ENCODE measurements around the gene ISG20L2. TPM values are rescaled to one million over a fixed set of nuclear protein-coding genes. Genes with fewer than 3 reads are reported as not detected.
"Not testable (repeated sequence)": the region's sequence is repeated elsewhere in the genome, so short reads cannot be mapped to it uniquely, and the experiment has no call there.

The ISG20L2 gene
- polyA plus RNA-seq, 2 of the 4 experiments (the other 2 are of a cell fraction), result 29.6 to 42.5 TPM

GRCh38 chr1:156765136-156765535, 36.6 kb upstream of the ISG20L2 start:
- FAIRE-seq, result not testable (repeated sequence)

GRCh38 chr1:156760796-156761104, 32.2 kb upstream of the ISG20L2 start:
- Histone ChIP-seq H3K9me3 (no peaks in the 10 kb centered on the region), H3K4me3 (no peak overlapping the region), H3K4me1 (peaks cover 3% of the 10 kb centered on the region; the same call in 1 of the 3 replicates), H3K27ac (no peak overlapping the region), H3K4me2 (no peak overlapping the region)
- FAIRE-seq, result no peak
- DNase-seq (ENCODE audit: low read depth in 1 of 2, low spot score in 1 of 2), result no peak
- ATAC-seq, result no peak
- TF ChIP-seq MAX (IDR thresholded peaks at IDR 0.05) (no peak), REST (IDR thresholded peaks at IDR 0.05) (no peak), NFE2L2 (conservative IDR thresholded peaks at IDR 0.05; ENCODE audit: low read length) (no peak), RCOR1 (IDR thresholded peaks at IDR 0.05; ENCODE audit: low read depth, low read length) (no peak), TFCP2L1 (CRISPR knock-in tag; IDR thresholded peaks at IDR 0.05) (no peak), FOSB (CRISPR knock-in tag; IDR thresholded peaks at IDR 0.05) (no peak), EP300 (IDR thresholded peaks at IDR 0.05) (no peak), CHD4 (IDR thresholded peaks at IDR 0.05; ENCODE audit: borderline replicate concordance) (no peak), NR3C1 (IDR thresholded peaks at IDR 0.05) (no peak), KDM5A (IDR thresholded peaks at IDR 0.05) (no peak), ZFP36 (IDR thresholded peaks at IDR 0.05; ENCODE audit: borderline replicate concordance, partially characterized antibody) (no peak), MAZ (IDR thresholded peaks at IDR 0.05; ENCODE audit: borderline replicate concordance, low read depth, low read length) (no peak), HEYL (CRISPR knock-in tag; IDR thresholded peaks at IDR 0.05) (no peak)
- WGBS (ENCODE audit: missing lambda C conversion rate), result 80% methylated on average over 4 of the region's 4 CpGs
- POLR2A ChIA-PET, result interaction anchor here (1.0 to 1.2 kb wide), 2 partner anchors 9 to 13 kb away, joined by 3 to 5 read pairs; partner anchors contain the start of gene HDGF
- CTCF ChIA-PET, result interaction anchor here (0.6 to 13.3 kb wide), 6 partner anchors 9 to 113 kb away, joined by 3 to 130 read pairs (median 4); partner anchors contain the start of genes ISG20L2 and METTL25B

More at GRCh38 chr1:156765136-156765535, 36.6 kb upstream of the ISG20L2 start:
- H3K27ac ChIP-seq; H3K4me2 ChIP-seq; POLR2A ChIA-PET; H3K4me3 ChIP-seq; H3K9me3 ChIP-seq; DNase-seq (ENCODE audit: low read depth in 1 of 2, low spot score in 1 of 2); ATAC-seq: not testable (repeated sequence)
- H3K4me1 ChIP-seq, result peaks cover 23% of the 10 kb centered on the region
- 96% methylated on average over 15 of the region's 15 CpGs for WGBS (ENCODE audit: missing lambda C conversion rate)
- CTCF ChIA-PET, result interaction anchor here (1.9 to 13.3 kb wide), 3 partner anchors 18 to 38 kb away, joined by 5 to 130 read pairs (median 5); partner anchors contain the start of genes ISG20L2 and METTL25B

- CTCF ChIA-PET, result interaction anchor here (0.6 to 13.3 kb wide), 7 partner anchors 8 to 114 kb away, joined by 3 to 130 read pairs (median 4); partner anchors contain the start of genes ISG20L2 and METTL25B
These were observed 31.7 kb upstream of the ISG20L2 start for GRCh38 chr1:156760092-156760795.

GRCh38 chr1:156757572-156758253, 29.1 kb upstream of the ISG20L2 start:
- not testable (repeated sequence) for DNase-seq (ENCODE audit: low read depth in 1 of 2, low spot score in 1 of 2); ATAC-seq
- CTCF ChIA-PET, result interaction anchor here (0.6 to 3.7 kb wide), 5 partner anchors 32 to 104 kb away, joined by 3 to 30 read pairs (median 5); partner anchors contain the start of genes CRABP2 and NTRK1

More at GRCh38 chr1:156760092-156760795, 31.7 kb upstream of the ISG20L2 start:
- ATAC-seq (peak in 1 of 2 experiments; percentile 56; a peak in 4 of 6 replicates), FAIRE-seq (no peak), DNase-seq (ENCODE audit: low read depth in 1 of 2, low spot score in 1 of 2) (no peak)
- Histone ChIP-seq H3K4me2 (no peak overlapping the region), H3K4me1 (no peaks in the 10 kb centered on the region), H3K9me3 (no peaks in the 10 kb centered on the region), H3K27ac (no peak overlapping the region), H3K4me3 (no peak overlapping the region)
- TF ChIP-seq HDAC2 (IDR thresholded peaks at IDR 0.05) (no peak), BHLHE40 (IDR thresholded peaks at IDR 0.05; ENCODE audit: low read depth, low read length) (no peak), PHF8 (IDR thresholded peaks at IDR 0.05; ENCODE audit: borderline replicate concordance, low read depth) (no peak), POLR2A (IDR thresholded peaks at IDR 0.05; ENCODE audit: low read length) (no peak), ZSCAN20 (CRISPR knock-in tag; IDR thresholded peaks at IDR 0.05) (no peak), PBX3 (IDR thresholded peaks at IDR 0.05) (no peak), ZFP36 (IDR thresholded peaks at IDR 0.05; ENCODE audit: borderline replicate concordance, partially characterized antibody) (no peak), EHMT2 (IDR thresholded peaks at IDR 0.05; ENCODE audit: low read depth) (no peak), POLR2AphosphoS2 (conservative IDR thresholded peaks at IDR 0.05; ENCODE audit: low read length) (no peak), EP300 (IDR thresholded peaks at IDR 0.05) (no peak)
- WGBS (ENCODE audit: missing lambda C conversion rate), result 66% methylated on average over 5 of the region's 6 CpGs
- POLR2A ChIA-PET, result interaction anchor here (1.0 kb wide), 1 partner anchor 13 kb away, joined by 3 read pairs; no protein-coding TSS in a partner anchor

More at GRCh38 chr1:156757572-156758253, 29.1 kb upstream of the ISG20L2 start:
- H3K4me2 ChIP-seq, H3K9me3 ChIP-seq, H3K4me3 ChIP-seq, H3K4me1 ChIP-seq, POLR2A ChIA-PET, H3K27ac ChIP-seq, FAIRE-seq: not testable (repeated sequence)
- WGBS (ENCODE audit: missing lambda C conversion rate), result 93% methylated on average over 10 of the region's 10 CpGs

All from A549 (cell line).